DND-41 (cell line): Measurements from ENCODE around the gene BRCC3.

Experiments
- ATAC-seq: fragments of 200-7000 bp; cut with Tn5 transposase; 3 replicates; pipeline ENCODE4 v1.9.1; 2021; ENCODE audit warnings: low read depth; ENCODE audit not compliant: insufficient read depth
- DNase-seq: peaks from one replicate; pipeline ENCODE4 v3.0.0-alpha.2; 2020
- H2AFZ ChIP-seq: 2 replicates; pipeline ENCODE4 v1.6.0; 2012; ENCODE audit warnings: low read depth, low read length
- H3K27ac ChIP-seq: 2 replicates; pipeline ENCODE4 v1.5.1; 2012; ENCODE audit warnings: low read length, inconsistent platforms
- H3K27me3 ChIP-seq: fragments of 200-600 bp; sonication (generic); 2 replicates; pipeline ENCODE4 v1.6.0; 2012; ENCODE audit warnings: low read length, mild to moderate bottlenecking, inconsistent platforms; ENCODE audit not compliant: insufficient read depth, poor library complexity
- H3K36me3 ChIP-seq: 2 replicates; pipeline ENCODE4 v1.5.1; 2012; ENCODE audit warnings: low read length, inconsistent platforms; ENCODE audit not compliant: insufficient read depth
- H3K4me1 ChIP-seq: 2 replicates; pipeline ENCODE4 v1.5.1; 2012; ENCODE audit warnings: mild to moderate bottlenecking, low read length; ENCODE audit not compliant: insufficient read depth
- H3K4me2 ChIP-seq: 2 replicates; pipeline ENCODE4 v1.6.0; 2012; ENCODE audit warnings: mild to moderate bottlenecking, moderate library complexity, low read length, inconsistent platforms; ENCODE audit not compliant: insufficient read depth
- H3K4me3 ChIP-seq, 2 experiments: fragments of 200-600 bp in 1 of 2; shearing (Covaris generic) in 1 of 2; 2 replicates each; pipeline ENCODE4 v1.5.1; 2012 to 2016; ENCODE audit warnings: inconsistent platforms in 2 of 2, low read length in 2 of 2, mild to moderate bottlenecking in 2 of 2, low read depth in 1 of 2, moderate library complexity in 1 of 2
- H3K79me2 ChIP-seq: 2 replicates; pipeline ENCODE4 v1.6.0; 2012; ENCODE audit warnings: low read length, inconsistent platforms; ENCODE audit not compliant: insufficient read depth
- H3K9ac ChIP-seq: 2 replicates; pipeline ENCODE4 v1.6.0; 2012; ENCODE audit warnings: low read depth, mild to moderate bottlenecking, inconsistent platforms, low read length, moderate library complexity
- H3K9me3 ChIP-seq: 2 replicates; pipeline ENCODE4 v1.5.1; 2012; ENCODE audit warnings: low read length, moderate library complexity, mild to moderate bottlenecking, inconsistent platforms; ENCODE audit not compliant: insufficient read depth, severe bottlenecking
- H4K20me1 ChIP-seq: 2 replicates; pipeline ENCODE4 v1.6.0; 2012; ENCODE audit warnings: low read length; ENCODE audit not compliant: insufficient read depth
- CTCF ChIP-seq: IDR thresholded peaks from 2 replicates; pipeline ENCODE4 v1.5.1; 2012; ENCODE audit warnings: borderline replicate concordance, low read length, moderate library complexity, mild to moderate bottlenecking; ENCODE audit not compliant: poor library complexity, severe bottlenecking; ENCODE audit errors: extremely low read depth
- EZH2 ChIP-seq: IDR thresholded peaks from 3 replicates; pipeline ENCODE4 v1.6.1; 2012; ENCODE audit warnings: borderline replicate concordance, low read depth, mild to moderate bottlenecking, moderate library complexity, low read length, inconsistent platforms; ENCODE audit not compliant: severe bottlenecking

BRCC3 gene

DNA sequence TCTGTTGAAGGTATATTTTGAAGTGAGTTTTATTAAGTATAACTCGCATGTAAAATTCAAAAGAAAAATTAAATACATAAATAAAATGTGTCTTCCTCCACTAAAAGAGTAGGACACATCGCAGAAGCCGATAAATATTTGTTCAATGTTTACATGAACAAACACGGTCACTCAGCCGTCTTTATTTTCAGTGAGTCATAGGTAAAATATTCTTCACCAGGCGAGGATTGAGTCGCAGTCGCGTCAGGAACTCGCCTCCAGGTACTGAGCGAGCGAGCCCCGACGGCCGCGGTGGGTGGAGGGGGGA lies 44.9 kb upstream of the BRCC3 start:
- Histone ChIP-seq H2AFZ (peak overlapping the region; percentile 86), H3K4me2 (peak overlapping the region; percentile 68; the same call in 1 of the 2 replicates), H3K4me3 (peak overlapping the region; percentile 27 to 97; a peak in 3 of 4 replicates), H3K27me3 (no peaks in the 10 kb centered on the region), H4K20me1 (no peaks in the 10 kb centered on the region), H3K4me1 (peaks cover 22% of the 10 kb centered on the region), H3K9ac (peak overlapping the region; percentile 91), H3K36me3 (no peaks in the 10 kb centered on the region; the same call in 1 of the 2 replicates), H3K27ac (peak overlapping the region; percentile 81), H3K9me3 (no peaks in the 10 kb centered on the region), H3K79me2 (peaks cover 37% of the 10 kb centered on the region)
- TF ChIP-seq EZH2 (no peak), CTCF (no peak)
- DNase-seq (no peak), ATAC-seq (no peak)

- Histone ChIP-seq H4K20me1 (no peaks in the 10 kb centered on the region), H3K9ac (peak within 1 kb of the TSS; percentile 91), H3K4me2 (peak within 1 kb of the TSS; percentile 74), H3K27ac (peak within 1 kb of the TSS; percentile 95), H2AFZ (peak within 1 kb of the TSS; percentile 96), H3K27me3 (no peaks in the 10 kb centered on the region), H3K79me2 (peaks cover 41% of the 10 kb centered on the region), H3K36me3 (no peaks in the 10 kb centered on the region; the same call in 1 of the 2 replicates), H3K4me1 (peaks cover 22% of the 10 kb centered on the region), H3K9me3 (no peaks in the 10 kb centered on the region), H3K4me3 (peak within 1 kb of the TSS; percentile 97 to 98)
- DNase-seq, result peak; percentile 96
- peak; percentile 90 for ATAC-seq
- no peak for TF ChIP-seq CTCF
- TF ChIP-seq EZH2, result no peak
Measured at GRCh38 chrX:155026727-155027508, 44.4 kb upstream of the BRCC3 start, which contains the start of gene FUNDC2. FUNDC2 (plus strand) TSS chrX:155026844; CDS start chrX:155026939, 95 bp downstream.

- Histone ChIP-seq H3K9ac (peak overlapping the region; percentile 91), H3K27me3 (no peaks in the 10 kb centered on the region), H4K20me1 (no peaks in the 10 kb centered on the region), H3K79me2 (peaks cover 43% of the 10 kb centered on the region), H3K4me3 (peak overlapping the region; percentile 97 to 98), H2AFZ (peak overlapping the region; percentile 96), H3K9me3 (no peaks in the 10 kb centered on the region), H3K4me1 (peaks cover 22% of the 10 kb centered on the region), H3K27ac (peak overlapping the region; percentile 95), H3K4me2 (peak overlapping the region; percentile 74), H3K36me3 (no peaks in the 10 kb centered on the region; the same call in 1 of the 2 replicates)
- no peak for DNase-seq
- no peak for ATAC-seq
- TF ChIP-seq EZH2, result no peak
Measured at GRCh38 chrX:155027509-155028066, 43.7 kb upstream of the BRCC3 start.

- TF ChIP-seq EZH2 (no peak), CTCF (no peak)
- Histone ChIP-seq H2AFZ (no peak overlapping the region; the same call in 1 of the 2 replicates), H3K4me3 (peak overlapping the region; percentile 97 to 98; a peak in 3 of 4 replicates), H3K79me2 (peaks cover 45% of the 10 kb centered on the region), H3K27ac (peak overlapping the region; percentile 95), H3K27me3 (no peaks in the 10 kb centered on the region), H4K20me1 (no peaks in the 10 kb centered on the region), H3K9ac (peak overlapping the region; percentile 91), H3K36me3 (no peaks in the 10 kb centered on the region; the same call in 1 of the 2 replicates), H3K4me1 (peaks cover 22% of the 10 kb centered on the region), H3K4me2 (peak overlapping the region; percentile 74), H3K9me3 (no peaks in the 10 kb centered on the region)
- ATAC-seq (no peak), DNase-seq (no peak)
Measured at GRCh38 chrX:155028129-155028528, 43.2 kb upstream of the BRCC3 start.
